Activated naive CD4-positive, alpha-beta T cell treated with anti-CD3 and anti-CD28 coated beads, Interleukin-2, amount 50 U/mL, for 24 hours (primary cell): ENCODE results near the gene FAR1.

Experiments
- H3K27ac Mint-ChIP-seq: one replicate; pipeline ENCODE4 v1.8.0; 2021; ENCODE audit warnings: mild to moderate bottlenecking, mixed read lengths
- H3K27me3 Mint-ChIP-seq: one replicate; pipeline ENCODE4 v1.8.0; 2021; ENCODE audit warnings: mixed read lengths
- H3K36me3 Mint-ChIP-seq: one replicate; pipeline ENCODE4 v1.8.0; 2021; ENCODE audit warnings: mixed read lengths
- H3K4me1 Mint-ChIP-seq: one replicate; pipeline ENCODE4 v1.8.0; 2021; ENCODE audit warnings: mixed read lengths
- H3K4me3 Mint-ChIP-seq: one replicate; pipeline ENCODE4 v1.8.0; 2021; ENCODE audit warnings: mild to moderate bottlenecking, mixed read lengths
- H3K9me3 Mint-ChIP-seq: one replicate; pipeline ENCODE4 v1.8.0; 2021; ENCODE audit warnings: mixed read lengths

The FAR1 gene

GRCh38 chr11:13663631-13664071 lies 4.8 kb upstream of the FAR1 start:
- Mint-ChIP-seq H3K27me3 (peaks cover 1% of the 10 kb centered on the region), H3K9me3 (peaks cover 11% of the 10 kb centered on the region), H3K4me1 (peaks cover 7% of the 10 kb centered on the region), H3K36me3 (peaks cover 7% of the 10 kb centered on the region), H3K27ac (no peak overlapping the region), H3K4me3 (no peak overlapping the region)

GRCh38 chr11:13664351-13664750 lies 4.1 kb upstream of the FAR1 start:
- H3K4me1 Mint-ChIP-seq = peaks cover 9% of the 10 kb centered on the region
- H3K9me3 Mint-ChIP-seq = peaks cover 6% of the 10 kb centered on the region
- peaks cover 2% of the 10 kb centered on the region for H3K36me3 Mint-ChIP-seq
- H3K27me3 Mint-ChIP-seq = peaks cover 1% of the 10 kb centered on the region
- no peak overlapping the region for H3K27ac Mint-ChIP-seq
- no peak overlapping the region for H3K4me3 Mint-ChIP-seq

- Mint-ChIP-seq H3K27ac (no peak overlapping the region), H3K4me3 (no peak overlapping the region), H3K9me3 (no peaks in the 10 kb centered on the region), H3K27me3 (peaks cover 1% of the 10 kb centered on the region), H3K36me3 (peaks cover 4% of the 10 kb centered on the region), H3K4me1 (peaks cover 30% of the 10 kb centered on the region)
Measured at GRCh38 chr11:13666708-13667107, 1.8 kb upstream of the FAR1 start.

- peaks cover 9% of the 10 kb centered on the region for H3K36me3 Mint-ChIP-seq
- peak overlapping the region; percentile 98 for H3K4me3 Mint-ChIP-seq
Measured at GRCh38 chr11:13667245-13667644, 1.2 kb upstream of the FAR1 start.

GRCh38 chr11:13667795-13668101 lies 720 bp upstream of the FAR1 start:
- Mint-ChIP-seq H3K27ac (peak overlapping the region; percentile 75), H3K9me3 (no peaks in the 10 kb centered on the region), H3K27me3 (peaks cover 1% of the 10 kb centered on the region), H3K4me1 (peaks cover 41% of the 10 kb centered on the region), H3K4me3 (peak overlapping the region; percentile 98), H3K36me3 (peaks cover 9% of the 10 kb centered on the region)

More at GRCh38 chr11:13667245-13667644, 1.2 kb upstream of the FAR1 start:
- Mint-ChIP-seq H3K27ac (peak overlapping the region; percentile 75), H3K4me1 (peaks cover 36% of the 10 kb centered on the region), H3K9me3 (no peaks in the 10 kb centered on the region), H3K27me3 (peaks cover 1% of the 10 kb centered on the region)

- Mint-ChIP-seq H3K9me3 (no peaks in the 10 kb centered on the region), H3K27me3 (peaks cover 1% of the 10 kb centered on the region), H3K4me1 (peaks cover 44% of the 10 kb centered on the region), H3K36me3 (peaks cover 11% of the 10 kb centered on the region), H3K27ac (peak overlapping the region; percentile 93), H3K4me3 (peak overlapping the region; percentile 90)
Measured at GRCh38 chr11:13668957-13669521, 571 bp downstream of the FAR1 start.

- H3K36me3 Mint-ChIP-seq = peaks cover 13% of the 10 kb centered on the region
- H3K27me3 Mint-ChIP-seq = no peaks in the 10 kb centered on the region
- peaks cover 51% of the 10 kb centered on the region for H3K4me1 Mint-ChIP-seq
- H3K4me3 Mint-ChIP-seq = peak overlapping the region; percentile 90
- no peaks in the 10 kb centered on the region for H3K9me3 Mint-ChIP-seq
- peak overlapping the region; percentile 93 for H3K27ac Mint-ChIP-seq
Measured at GRCh38 chr11:13669544-13670488, 1.3 kb downstream of the FAR1 start.

- Mint-ChIP-seq H3K27me3 (no peaks in the 10 kb centered on the region), H3K4me3 (no peak overlapping the region), H3K9me3 (no peaks in the 10 kb centered on the region), H3K27ac (no peak overlapping the region), H3K36me3 (peaks cover 13% of the 10 kb centered on the region), H3K4me1 (peaks cover 69% of the 10 kb centered on the region)
Measured at GRCh38 chr11:13672576-13673210, 4.2 kb downstream of the FAR1 start.

GRCh38 chr11:13674799-13675509 lies 6.5 kb downstream of the FAR1 start:
- H3K4me3 Mint-ChIP-seq = no peak overlapping the region
- no peaks in the 10 kb centered on the region for H3K27me3 Mint-ChIP-seq
- H3K4me1 Mint-ChIP-seq = peaks cover 80% of the 10 kb centered on the region
- H3K36me3 Mint-ChIP-seq = peaks cover 13% of the 10 kb centered on the region
- H3K9me3 Mint-ChIP-seq = no peaks in the 10 kb centered on the region
- no peak overlapping the region for H3K27ac Mint-ChIP-seq

GRCh38 chr11:13676576-13676975 lies 8.1 kb downstream of the FAR1 start:
- H3K4me3 Mint-ChIP-seq = no peak overlapping the region
- peaks cover 11% of the 10 kb centered on the region for H3K36me3 Mint-ChIP-seq
- no peaks in the 10 kb centered on the region for H3K27me3 Mint-ChIP-seq
- no peaks in the 10 kb centered on the region for H3K9me3 Mint-ChIP-seq
- H3K27ac Mint-ChIP-seq = no peak overlapping the region
- peaks cover 82% of the 10 kb centered on the region for H3K4me1 Mint-ChIP-seq

GRCh38 chr11:13679768-13680167 lies 11.3 kb downstream of the FAR1 start:
- Mint-ChIP-seq H3K9me3 (no peaks in the 10 kb centered on the region), H3K27me3 (no peaks in the 10 kb centered on the region), H3K4me1 (peaks cover 79% of the 10 kb centered on the region), H3K4me3 (no peak overlapping the region), H3K27ac (no peak overlapping the region), H3K36me3 (peaks cover 3% of the 10 kb centered on the region)

- Mint-ChIP-seq H3K27ac (no peak overlapping the region), H3K4me1 (peaks cover 83% of the 10 kb centered on the region), H3K27me3 (no peaks in the 10 kb centered on the region), H3K4me3 (no peak overlapping the region), H3K9me3 (no peaks in the 10 kb centered on the region), H3K36me3 (peaks cover 8% of the 10 kb centered on the region)
Measured at GRCh38 chr11:13680501-13681264, 12.2 kb downstream of the FAR1 start.

GRCh38 chr11:13681446-13681845 lies 13.0 kb downstream of the FAR1 start:
- Mint-ChIP-seq H3K36me3 (peaks cover 8% of the 10 kb centered on the region), H3K4me3 (no peak overlapping the region), H3K27me3 (no peaks in the 10 kb centered on the region), H3K27ac (no peak overlapping the region), H3K4me1 (peaks cover 77% of the 10 kb centered on the region), H3K9me3 (no peaks in the 10 kb centered on the region)

- no peaks in the 10 kb centered on the region for H3K9me3 Mint-ChIP-seq
- H3K27me3 Mint-ChIP-seq = no peaks in the 10 kb centered on the region
- H3K36me3 Mint-ChIP-seq = peaks cover 8% of the 10 kb centered on the region
- peaks cover 70% of the 10 kb centered on the region for H3K4me1 Mint-ChIP-seq
- no peak overlapping the region for H3K27ac Mint-ChIP-seq
- H3K4me3 Mint-ChIP-seq = no peak overlapping the region
Measured at GRCh38 chr11:13682212-13682611, 13.7 kb downstream of the FAR1 start.
